Psoas muscle (tissue), 8 donors: ENCODE results near the gene IFFO2. TPM values are rescaled to one million over a fixed set of nuclear protein-coding genes. Genes with fewer than 3 reads are reported as not detected.

Experiments
- ATAC-seq, 4 donors: fragments of 200-7000 bp; cut with Tn5 transposase; one replicate each; pipeline ENCODE4 v1.9.1; 2020; ENCODE audit warnings: moderate library complexity in 3 of 4, mild to moderate bottlenecking in 2 of 4
- DNase-seq, 2 donors: peaks; one replicate each; pipeline ENCODE4 v3.0.0-alpha.2; 2020
- H3K27ac ChIP-seq: fragments of 200-600 bp; one replicate; pipeline ENCODE4 v1.8.0; 2022
- H3K27me3 ChIP-seq, 3 donors: fragments of 200-600 bp in 1 of 3; one replicate each; pipeline versions ENCODE4 v1.6.1 to v1.8.0; 2013 to 2022; ENCODE audit warnings: low read length in 2 of 3, mild to moderate bottlenecking in 2 of 3, moderate library complexity in 1 of 3; ENCODE audit not compliant: insufficient read depth in 3 of 3
- H3K36me3 ChIP-seq, 2 donors: fragments of 200-600 bp in 1 of 2; one replicate each; pipeline versions ENCODE4 v1.6.1 to v1.8.0; 2013 to 2022; ENCODE audit warnings: low read depth in 1 of 2, mild to moderate bottlenecking in 1 of 2, moderate library complexity in 1 of 2; ENCODE audit not compliant: insufficient read depth in 1 of 2
- H3K4me1 ChIP-seq: fragments of 200-600 bp; one replicate; pipeline ENCODE4 v1.8.0; 2022
- H3K4me3 ChIP-seq: fragments of 200-600 bp; one replicate; pipeline ENCODE4 v1.8.0; 2022; ENCODE audit warnings: mild to moderate bottlenecking
- H3K9me3 ChIP-seq: fragments of 200-600 bp; one replicate; pipeline ENCODE4 v1.8.0; 2022
- WGBS, 3 donors: extraction: QIAGEN DNeasy Blood & Tissue Kit; methylation state at CpG; one replicate each; pipeline versions ENCODE4 v1.1.6 to v1.1.7; 2013; 5-methylcytosine and 5-hydroxymethylcytosine counted together
- intact Hi-C, 2 donors: fragments of 100-400 bp; cut with DNase I; formaldehyde crosslinking; loops; one replicate each; pipeline versions ENCODE4 v1.11.0 to v1.14.2; 2022
- polyA plus RNA-seq, 3 donors: library from polyadenylated mRNA; stranded (reverse); fragments of 200-250 nt; gene quantifications; one replicate each; pipeline ENCODE4 v1.2.3, GENCODE V29; 2013
- total RNA-seq, 4 donors: library from RNA; stranded (reverse); fragmentation: NEBNext Ultra II Directional in 2 of 4; extraction: Animal tissue kit (Norgen Biotek cat#: 25700) in 2 of 4; gene quantifications; one replicate each; pipeline versions ENCODE4 v1.2.1 to v1.2.4, GENCODE V29; 2021 to 2023
- TF ChIP-seq, protein P1 (sequence below): fragments of 200-600 bp; IDR thresholded peaks from one replicate; pipeline ENCODE4 v1.8.0; 2022; ENCODE audit warnings: antibody characterized with exemption
- donor health status: healthy with polysubstance abuse.
- donor health status: DM: no; HTN: no; CAD: no; lungs with moderate emphysema.
- donor health status: Bipolar disorder and iron deficiency.
- donor health status: healthy.
- donor health status: DM: yes; HTN: yes; CAD: no.
- donor health status: DM: no; HTN: no; CAD: no.
- donor health status: DM: no; HTN: no; CAD: no.
- donor health status: DM: yes; HTN: yes; CAD: no.

IFFO2 gene
- total and polyA plus RNA-seq, 7 donors, result 0.94 to 14.0 (median 3.7) TPM

DNA sequence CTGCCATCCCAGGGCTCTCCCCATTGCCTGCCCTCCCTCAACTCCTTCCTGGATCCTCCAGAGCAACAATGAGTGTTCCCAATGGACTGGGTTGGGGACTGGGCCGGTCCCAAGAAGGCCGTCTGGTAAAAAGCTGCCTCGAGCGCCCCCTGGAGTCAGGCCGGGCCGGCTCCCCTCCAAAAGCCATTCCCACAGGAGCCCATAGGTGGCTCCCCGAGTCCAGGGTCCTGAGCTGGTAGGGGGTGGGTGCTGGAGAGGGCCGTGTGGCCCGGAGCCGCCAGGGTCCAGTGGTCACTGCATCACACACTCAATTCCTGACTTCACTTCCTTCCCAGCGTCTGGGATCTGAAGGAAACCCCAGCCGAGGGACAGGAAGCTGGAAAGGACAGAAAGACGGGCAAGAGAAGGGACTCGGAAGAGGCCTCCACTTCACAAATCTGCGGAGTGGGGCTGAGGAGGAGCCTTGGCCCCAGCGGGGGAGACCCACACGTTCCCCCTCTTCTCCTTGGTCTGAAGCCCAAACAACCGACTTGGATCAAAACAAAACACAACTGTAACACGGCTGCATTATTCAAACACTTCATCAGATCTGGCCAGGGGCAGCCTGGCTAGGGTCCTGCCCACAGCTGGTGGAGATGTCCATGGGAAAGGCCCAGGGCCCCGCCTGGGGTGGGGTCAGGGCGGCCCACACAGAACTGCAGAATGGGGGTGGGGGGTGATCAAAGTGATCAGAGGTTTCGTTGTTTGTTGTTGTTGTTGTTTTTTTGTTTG lies 43.2 kb downstream of the IFFO2 start:
- intact Hi-C loops, result loop anchor here in 1 of 2 donors (5.0 kb wide), 1 partner anchor 34 kb away; no protein-coding TSS in a partner anchor
- peaks cover 0 to 46% of the 10 kb centered on the region in 2 donors for H3K36me3 ChIP-seq
- 20 to 28% (median 22%) methylated on average over 22 of the region's 22 CpGs for WGBS, 3 donors

GRCh38 chr1:18912550-18912949 lies 43.9 kb downstream of the IFFO2 start:
- H3K9me3 ChIP-seq, result no peaks in the 10 kb centered on the region
- no peak for ATAC-seq

More for the DNA sequence above, 43.2 kb downstream of the IFFO2 start:
- H3K27ac ChIP-seq, result peak overlapping the region; percentile 55
- peak; percentile 83 to 95 (median 91) for ATAC-seq
- no peak overlapping the region for H3K4me3 ChIP-seq
- peaks cover 8% of the 10 kb centered on the region for H3K4me1 ChIP-seq
- TF ChIP-seq, protein P1, sequence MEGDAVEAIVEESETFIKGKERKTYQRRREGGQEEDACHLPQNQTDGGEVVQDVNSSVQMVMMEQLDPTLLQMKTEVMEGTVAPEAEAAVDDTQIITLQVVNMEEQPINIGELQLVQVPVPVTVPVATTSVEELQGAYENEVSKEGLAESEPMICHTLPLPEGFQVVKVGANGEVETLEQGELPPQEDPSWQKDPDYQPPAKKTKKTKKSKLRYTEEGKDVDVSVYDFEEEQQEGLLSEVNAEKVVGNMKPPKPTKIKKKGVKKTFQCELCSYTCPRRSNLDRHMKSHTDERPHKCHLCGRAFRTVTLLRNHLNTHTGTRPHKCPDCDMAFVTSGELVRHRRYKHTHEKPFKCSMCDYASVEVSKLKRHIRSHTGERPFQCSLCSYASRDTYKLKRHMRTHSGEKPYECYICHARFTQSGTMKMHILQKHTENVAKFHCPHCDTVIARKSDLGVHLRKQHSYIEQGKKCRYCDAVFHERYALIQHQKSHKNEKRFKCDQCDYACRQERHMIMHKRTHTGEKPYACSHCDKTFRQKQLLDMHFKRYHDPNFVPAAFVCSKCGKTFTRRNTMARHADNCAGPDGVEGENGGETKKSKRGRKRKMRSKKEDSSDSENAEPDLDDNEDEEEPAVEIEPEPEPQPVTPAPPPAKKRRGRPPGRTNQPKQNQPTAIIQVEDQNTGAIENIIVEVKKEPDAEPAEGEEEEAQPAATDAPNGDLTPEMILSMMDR, result peak; percentile 82
- H3K9me3 ChIP-seq, result no peaks in the 10 kb centered on the region
- peak; percentile 87 to 92 for DNase-seq
- H3K27me3 ChIP-seq, result no peaks in the 10 kb centered on the region

DNA sequence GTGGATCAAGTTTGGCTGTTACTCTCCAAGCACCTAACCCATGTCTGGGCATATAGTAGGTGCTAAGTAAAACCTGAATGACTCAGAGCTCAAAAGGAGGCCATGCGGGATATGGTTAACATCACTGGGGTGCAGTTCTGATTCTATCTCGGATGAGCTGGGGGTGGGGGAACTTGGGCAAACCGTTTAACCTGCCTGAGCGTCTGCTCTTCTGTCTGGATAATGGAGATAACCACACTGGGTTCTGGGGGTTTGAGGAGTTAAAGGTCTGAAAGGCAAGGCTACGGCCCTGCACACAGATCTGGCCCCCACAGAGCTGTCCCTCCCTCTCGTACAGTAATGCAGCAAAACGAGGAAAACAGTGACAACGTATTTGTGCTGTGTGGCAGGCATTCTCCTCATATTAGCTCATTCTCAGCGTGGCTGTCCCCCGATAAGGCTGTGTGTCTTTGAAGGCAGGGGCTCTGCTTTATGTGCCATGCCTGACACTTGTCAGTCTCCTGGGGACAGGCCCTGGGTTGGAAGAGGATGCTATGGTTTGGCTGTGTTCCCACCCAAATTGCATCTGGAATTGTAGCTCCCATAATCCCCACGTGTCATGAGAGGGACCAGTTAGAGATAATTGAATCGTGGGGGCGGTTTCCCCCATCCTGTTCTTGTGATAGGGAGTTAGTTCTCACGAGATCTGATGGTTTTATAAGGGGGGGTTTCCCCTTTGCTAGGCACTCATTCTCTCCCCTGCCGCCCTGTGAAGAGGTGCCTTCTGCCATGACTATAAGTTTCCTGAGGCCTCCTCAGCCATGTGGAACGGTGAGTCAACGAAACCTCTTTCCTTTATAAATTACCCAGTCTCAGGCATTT lies 47.3 kb downstream of the IFFO2 start:
- Histone ChIP-seq H3K36me3 (peaks cover 0 to 40% of the 10 kb centered on the region in 2 donors), H3K27ac (no peak overlapping the region), H3K9me3 (no peaks in the 10 kb centered on the region), H3K4me3 (no peak overlapping the region), H3K27me3 (no peaks in the 10 kb centered on the region), H3K4me1 (peaks cover 21% of the 10 kb centered on the region)
- TF ChIP-seq, protein P1, result no peak
- WGBS, 3 donors, result 73 to 78% (median 75%) methylated on average over 17 of the region's 17 CpGs
- ATAC-seq (no peak), DNase-seq (no peak)
- intact Hi-C loops, result loop anchor here in 1 of 2 donors (5.0 kb wide), 1 partner anchor 188 kb away; no protein-coding TSS in a partner anchor

More at GRCh38 chr1:18912550-18912949, 43.9 kb downstream of the IFFO2 start:
- Histone ChIP-seq H3K4me3 (no peak overlapping the region), H3K27me3 (no peaks in the 10 kb centered on the region), H3K27ac (no peak overlapping the region), H3K36me3 (peaks cover 0 to 52% of the 10 kb centered on the region in 2 donors), H3K4me1 (peaks cover 15% of the 10 kb centered on the region)
- TF ChIP-seq, protein P1, result no peak
- intact Hi-C loops, result loop anchor here in 1 of 2 donors (5.0 kb wide), 1 partner anchor 35 kb away; no protein-coding TSS in a partner anchor
- no peak for DNase-seq
- 88 to 90% (median 88%) methylated on average over 3 of the region's 3 CpGs for WGBS, 3 donors

- intact Hi-C loops, result loop anchor here (2.0 to 5.0 kb wide), 2 partner anchors 187 to 189 kb away; no protein-coding TSS in a partner anchor
- TF ChIP-seq, protein P1, result no peak
- peak overlapping the region; percentile 50 for H3K27ac ChIP-seq
- H3K4me3 ChIP-seq, result peak overlapping the region; percentile 12
- peaks cover 0 to 40% of the 10 kb centered on the region in 2 donors for H3K36me3 ChIP-seq
- H3K9me3 ChIP-seq, result no peaks in the 10 kb centered on the region
- no peaks in the 10 kb centered on the region for H3K27me3 ChIP-seq
- H3K4me1 ChIP-seq, result peaks cover 24% of the 10 kb centered on the region
- DNase-seq, result no peak
- ATAC-seq, result peak in 3 of 4 donors; percentile 30 to 44 (median 32)
- 55 to 58% (median 56%) methylated on average over 22 of the region's 22 CpGs for WGBS, 3 donors
Observed at GRCh38 chr1:18907917-18908845, 48.3 kb downstream of the IFFO2 start.
